ENCODE measurements around the gene ETFB. TPM values are rescaled to one million over a fixed set of nuclear protein-coding genes. Genes with fewer than 3 reads are reported as not detected.
A peak's percentile ranks its signal among the peaks of the same experiment; 100 is the strongest.

ETFB gene
- total and polyA plus RNA-seq, 9 of the 15 experiments (the other 6 are each of a cell fraction or from before 2014, with no cell fraction given), result 18.1 to 143 (median 96.1) TPM

DNA sequence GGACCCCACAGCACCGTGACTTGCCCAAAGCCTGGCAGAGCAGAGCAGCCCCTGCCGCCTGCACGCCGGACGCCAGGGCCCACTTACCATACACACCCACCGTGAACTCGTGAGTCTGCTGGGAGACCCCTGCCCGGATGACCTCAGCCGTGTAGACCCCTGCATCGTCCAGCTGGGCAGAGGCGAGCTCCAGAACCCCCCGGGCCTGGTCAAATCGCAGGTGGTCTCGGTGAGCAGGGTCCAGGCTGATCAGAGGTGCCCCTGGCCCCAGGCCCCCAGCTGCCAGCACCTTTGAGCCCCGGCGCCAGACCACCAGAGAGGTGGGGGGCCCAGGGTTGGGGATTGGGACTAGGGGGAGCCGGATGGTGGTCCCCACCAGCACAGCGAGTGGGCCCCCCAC, 25.1 kb downstream of the ETFB start:
- no peak overlapping the region for H2AFZ ChIP-seq (ENCODE audit: low read depth, low read length)
- H3K9me1 ChIP-seq (ENCODE audit: control insufficient read depth, insufficient read depth, low read length), result no peaks in the 10 kb centered on the region
- no peak for TF ChIP-seq HNRNPK (IDR thresholded peaks at IDR 0.05; ENCODE audit: low read depth, low read length, poor library complexity, severe bottlenecking)
- peak; percentile 17 for TF ChIP-seq PCBP1 (IDR thresholded peaks at IDR 0.05; ENCODE audit: low read depth, low read length, poor library complexity, severe bottlenecking)
- peak; percentile 8 for TF ChIP-seq SAP30 (IDR thresholded peaks at IDR 0.05; ENCODE audit: borderline replicate concordance, insufficient read depth, low read depth, low read length, poor library complexity, severe bottlenecking)
- intact Hi-C loops (cut with micrococcal nuclease) (no loop called here), in situ Hi-C loops (cut with MboI) (no loop called here)
- ATAC-seq (no peak), FAIRE-seq (no peak), DNase-seq (ENCODE audit: extremely low read depth in 1 of 4, low spot score in 3 of 4) (no peak)
- H3K4me3 ChIP-seq, result no peak overlapping the region
- no TSS peak for BruUV-seq (replicated peaks)
- CTCF ChIA-PET (ENCODE audit: low intra/inter-chr PET ratio), result interaction anchor here (0.6 kb wide), 3 partner anchors 21 to 490 kb away, joined by 3 to 4 read pairs (median 3); no protein-coding TSS in a partner anchor
- H3K79me2 ChIP-seq (ENCODE audit: control insufficient read depth, insufficient read depth, low read length), result no peaks in the 10 kb centered on the region
- no peaks in the 10 kb centered on the region for H4K20me1 ChIP-seq (replicated peaks; ENCODE audit: control insufficient read depth, insufficient read depth, low read length)
- H3K4me1 ChIP-seq (replicated peaks in 1 of 2; ENCODE audit: control insufficient read depth in 2 of 2, insufficient read depth in 2 of 2, low read length in 2 of 2), result peaks cover 26 to 46% of the 10 kb centered on the region in 2 experiments; a peak in 4 of 5 replicates
- peak overlapping the region; percentile 72 to 95; a peak in 3 of 4 replicates for H3K9ac ChIP-seq (ENCODE audit: insufficient read depth in 1 of 2, low read depth in 2 of 2, low read length in 2 of 2)
- H3K27me3 ChIP-seq (ENCODE audit: control insufficient read depth in 2 of 2, insufficient read depth in 2 of 2, low read length in 2 of 2), result no peaks in the 10 kb centered on the region
- peaks cover 19% of the 10 kb centered on the region; the same call in 1 of the 3 replicates for H3K36me3 ChIP-seq (ENCODE audit: control insufficient read depth, insufficient read depth, low read length)
- no peak overlapping the region for H3K27ac ChIP-seq (ENCODE audit: extremely low read depth, low read depth, low read length)
- POLR2A ChIA-PET, result interaction anchor here (0.5 to 4.0 kb wide), 12 partner anchors 8 to 933 kb away, joined by 3 to 22 read pairs (median 4); partner anchors contain the start of gene ETFB
- WGBS (ENCODE audit: insufficient coverage, low coverage, missing lambda C conversion rate), result 69% methylated on average over 12 of the region's 18 CpGs
- H3K4me2 ChIP-seq (ENCODE audit: insufficient read depth, low read length), result peak overlapping the region; percentile 99
- H3K9me3 ChIP-seq (replicated peaks; ENCODE audit: control insufficient read depth, insufficient read depth, low read depth, low read length), result no peaks in the 10 kb centered on the region

Measured in K562 (cell line).